Activated naive CD4-positive, alpha-beta T cell treated with anti-CD3 and anti-CD28 coated beads, Interleukin-2, amount 50 U/mL, for 72 hours (primary cell): Measurements from ENCODE around the gene C1orf50. TPM values are rescaled to one million over a fixed set of nuclear protein-coding genes. Genes with fewer than 3 reads are reported as not detected.
"Not testable (repeated sequence)": the region's sequence is repeated elsewhere in the genome, so short reads cannot be mapped to it uniquely, and the experiment has no call there.

Source experiments
- ATAC-seq, 2 donors: fragments of 150-1000 bp; cut with Tn5 transposase; 2 replicates each; pipeline ENCODE4 v1.10.0; 2021; ENCODE audit warnings: mild to moderate bottlenecking in 2 of 2, moderate library complexity in 2 of 2
- DNase-seq, 2 donors: peaks; one replicate each; pipeline ENCODE4 v3.0.0; 2021 to 2022; ENCODE audit warnings: low spot score in 2 of 2
- H3K27ac Mint-ChIP-seq, 2 donors: one replicate each; pipeline ENCODE4 v1.8.0; 2022; ENCODE audit warnings: mild to moderate bottlenecking in 2 of 2, mixed read lengths in 2 of 2
- H3K36me3 Mint-ChIP-seq, 2 donors: one replicate each; pipeline ENCODE4 v1.8.0; 2022; ENCODE audit warnings: mixed read lengths in 2 of 2
- H3K9me3 Mint-ChIP-seq, 2 donors: one replicate each; pipeline ENCODE4 v1.8.0; 2022; ENCODE audit warnings: mixed read lengths in 2 of 2
- total RNA-seq, 2 donors: library from RNA; stranded (reverse); gene quantifications; one replicate each; pipeline ENCODE4 v1.2.3, GENCODE V29; 2022

Gene C1orf50
- total RNA-seq, 2 donors from 2014 or later, result 5.7 to 7.9 TPM

- ATAC-seq, result no peak
- peaks cover 7 to 20% of the 10 kb centered on the region in 2 donors for H3K36me3 Mint-ChIP-seq
- DNase-seq, result peak in 1 of 2 donors; percentile 37
- H3K9me3 Mint-ChIP-seq, result no peaks in the 10 kb centered on the region
- H3K27ac Mint-ChIP-seq, result peak overlapping the region in 1 of 2 donors; percentile 81
Observed at GRCh38 chr1:42748461-42749410, 18.3 kb upstream of the C1orf50 start.

GRCh38 chr1:42750041-42750440 is 17.0 kb upstream of the C1orf50 start:
- DNase-seq, result no peak

GRCh38 chr1:42751511-42752070 is 15.5 kb upstream of the C1orf50 start:
- not testable (repeated sequence) for H3K9me3 Mint-ChIP-seq, H3K27ac Mint-ChIP-seq, DNase-seq, ATAC-seq
- H3K36me3 Mint-ChIP-seq, result peaks cover 11 to 20% of the 10 kb centered on the region in 2 donors

More at GRCh38 chr1:42750041-42750440, 17.0 kb upstream of the C1orf50 start:
- no peak for ATAC-seq
- Mint-ChIP-seq H3K9me3 (no peaks in the 10 kb centered on the region), H3K27ac (no peak overlapping the region), H3K36me3 (peaks cover 11 to 20% of the 10 kb centered on the region in 2 donors)

GRCh38 chr1:42752284-42752683 is 14.8 kb upstream of the C1orf50 start:
- Mint-ChIP-seq H3K27ac (no peak overlapping the region), H3K36me3 (peaks cover 11 to 24% of the 10 kb centered on the region in 2 donors), H3K9me3 (no peaks in the 10 kb centered on the region)
- ATAC-seq (no peak), DNase-seq (no peak)

GRCh38 chr1:42753070-42753469 is 14.0 kb upstream of the C1orf50 start:
- no peak for ATAC-seq
- Mint-ChIP-seq H3K9me3 (no peaks in the 10 kb centered on the region), H3K27ac (peak overlapping the region in 1 of 2 donors; percentile 56), H3K36me3 (peaks cover 11 to 24% of the 10 kb centered on the region in 2 donors)
- no peak for DNase-seq

- peak overlapping the region in 1 of 2 donors; percentile 1 for H3K27ac Mint-ChIP-seq
- peaks cover 4 to 15% of the 10 kb centered on the region in 2 donors for H3K36me3 Mint-ChIP-seq
- ATAC-seq (peak; percentile 37 to 61), DNase-seq (no peak)
- no peaks in the 10 kb centered on the region for H3K9me3 Mint-ChIP-seq
Observed at GRCh38 chr1:42756956-42757891, 9.8 kb upstream of the C1orf50 start.

GRCh38 chr1:42757892-42758275 is 9.2 kb upstream of the C1orf50 start:
- Mint-ChIP-seq H3K36me3 (peaks cover 4 to 9% of the 10 kb centered on the region in 2 donors), H3K9me3 (no peaks in the 10 kb centered on the region), H3K27ac (no peak overlapping the region)
- no peak for ATAC-seq
- no peak for DNase-seq

- ATAC-seq, result no peak
- no peak overlapping the region for H3K27ac Mint-ChIP-seq
Observed at GRCh38 chr1:42758641-42759040, 8.4 kb upstream of the C1orf50 start.

GRCh38 chr1:42759114-42759513 is 7.9 kb upstream of the C1orf50 start:
- no peaks in the 10 kb centered on the region for H3K9me3 Mint-ChIP-seq
- H3K27ac Mint-ChIP-seq, result no peak overlapping the region
- ATAC-seq (no peak), DNase-seq (no peak)
- peaks cover 4% of the 10 kb centered on the region in 2 donors for H3K36me3 Mint-ChIP-seq

More at GRCh38 chr1:42758641-42759040, 8.4 kb upstream of the C1orf50 start:
- Mint-ChIP-seq H3K36me3 (peaks cover 4% of the 10 kb centered on the region in 2 donors), H3K9me3 (no peaks in the 10 kb centered on the region)
- no peak for DNase-seq

GRCh38 chr1:42761567-42761966 is 5.5 kb upstream of the C1orf50 start:
- H3K9me3 Mint-ChIP-seq, result no peaks in the 10 kb centered on the region
- H3K27ac Mint-ChIP-seq, result no peak overlapping the region
- ATAC-seq (no peak), DNase-seq (no peak)
- peaks cover 0 to 4% of the 10 kb centered on the region in 2 donors for H3K36me3 Mint-ChIP-seq

- ATAC-seq, result no peak
- Mint-ChIP-seq H3K9me3 (no peaks in the 10 kb centered on the region), H3K27ac (peak overlapping the region in 1 of 2 donors; percentile 14), H3K36me3 (no peaks in the 10 kb centered on the region)
- DNase-seq, result no peak
Observed at GRCh38 chr1:42762269-42762668, 4.8 kb upstream of the C1orf50 start.

GRCh38 chr1:42765269-42765668 is 1.8 kb upstream of the C1orf50 start:
- Mint-ChIP-seq H3K9me3 (no peaks in the 10 kb centered on the region), H3K36me3 (peaks cover 0 to 8% of the 10 kb centered on the region in 2 donors), H3K27ac (no peak overlapping the region)
- ATAC-seq (no peak), DNase-seq (no peak)

- peaks cover 6 to 15% of the 10 kb centered on the region in 2 donors for H3K36me3 Mint-ChIP-seq
- DNase-seq (peak in 1 of 2 donors; percentile 57), ATAC-seq (peak; percentile 17 to 25)
- no peaks in the 10 kb centered on the region for H3K9me3 Mint-ChIP-seq
- H3K27ac Mint-ChIP-seq, result peak overlapping the region in 1 of 2 donors; percentile 65
Observed at GRCh38 chr1:42765832-42766740, 963 bp upstream of the C1orf50 start.

- ATAC-seq (peak in 1 of 2 donors; percentile 11), DNase-seq (no peak)
- peaks cover 6 to 15% of the 10 kb centered on the region in 2 donors for H3K36me3 Mint-ChIP-seq
- no peaks in the 10 kb centered on the region for H3K9me3 Mint-ChIP-seq
- H3K27ac Mint-ChIP-seq, result peak overlapping the region in 1 of 2 donors; percentile 88
Observed at GRCh38 chr1:42767510-42768000, 506 bp downstream of the C1orf50 start.

- ATAC-seq, result no peak
- peaks cover 6 to 20% of the 10 kb centered on the region in 2 donors for H3K36me3 Mint-ChIP-seq
- H3K27ac Mint-ChIP-seq, result peak overlapping the region in 1 of 2 donors; percentile 50
- no peak for DNase-seq
- no peaks in the 10 kb centered on the region for H3K9me3 Mint-ChIP-seq
Observed at GRCh38 chr1:42768172-42768571, 1.1 kb downstream of the C1orf50 start.
